GM21526 (cell line): ENCODE results near the gene MAP1S.

Experiments
- ATAC-seq: cut with Tn5 transposase; IDR thresholded peaks from one replicate; pipeline ENCODE4 v1.9.1; 2021; ENCODE audit warnings: moderate library complexity; ENCODE audit not compliant: unreplicated experiment, low FRiP score

MAP1S gene

DNA sequence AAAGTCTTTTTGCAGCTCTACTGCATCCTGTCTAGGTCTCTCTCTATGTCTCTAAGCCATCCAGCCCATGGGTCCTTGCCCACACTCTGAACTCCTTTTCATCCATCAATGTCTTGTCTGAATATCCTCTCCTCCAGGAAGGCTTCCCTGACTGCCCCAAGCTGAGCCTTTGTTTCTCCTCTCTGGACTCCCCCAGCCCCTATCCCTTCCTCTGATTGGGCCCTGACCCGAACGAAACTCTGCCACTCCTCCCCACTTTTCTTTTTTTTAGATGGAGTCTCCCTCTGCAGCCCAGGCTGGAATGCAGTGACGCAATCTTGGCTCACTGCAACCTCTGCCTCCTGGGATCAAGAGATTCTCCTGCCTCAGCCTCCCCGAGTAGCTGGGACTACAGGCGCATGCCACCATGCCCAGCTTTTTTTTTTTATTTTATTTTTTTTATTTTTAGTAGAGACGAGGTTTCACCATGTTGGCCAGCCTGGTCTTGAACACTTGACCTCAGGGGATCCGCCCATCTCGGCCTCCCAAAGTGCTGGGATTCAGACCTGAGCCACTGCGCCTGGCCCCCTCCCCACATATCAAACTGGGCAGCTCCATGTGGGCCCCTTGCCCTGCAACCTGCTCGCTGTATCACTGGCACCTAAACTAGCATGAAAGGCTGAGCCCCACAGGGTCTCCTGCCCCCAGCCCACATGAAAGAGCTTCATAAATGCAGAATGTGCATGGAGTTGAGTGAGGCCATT is 30.3 kb upstream of the MAP1S start:
- no peak for ATAC-seq

DNA sequence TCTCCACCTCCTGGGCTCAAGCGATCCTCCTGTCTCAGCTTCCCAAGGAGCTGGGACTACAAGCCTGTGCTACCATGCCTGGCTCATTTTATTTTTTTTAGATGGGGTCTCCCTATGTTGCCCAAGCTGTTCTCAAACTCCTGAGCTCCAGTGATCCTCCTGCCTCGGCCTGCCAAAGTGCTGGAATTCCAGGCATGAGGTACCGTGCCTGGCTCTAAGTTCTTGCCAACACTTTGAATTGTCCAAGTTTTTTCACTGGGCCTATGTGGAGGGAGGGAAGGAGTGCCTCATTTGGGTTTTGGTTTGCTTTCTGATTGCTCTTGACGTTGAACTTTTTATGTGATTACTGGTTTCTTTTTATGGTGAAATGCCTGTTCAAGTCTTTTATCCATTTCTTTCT is 26.7 kb upstream of the MAP1S start:
- no peak for ATAC-seq

DNA sequence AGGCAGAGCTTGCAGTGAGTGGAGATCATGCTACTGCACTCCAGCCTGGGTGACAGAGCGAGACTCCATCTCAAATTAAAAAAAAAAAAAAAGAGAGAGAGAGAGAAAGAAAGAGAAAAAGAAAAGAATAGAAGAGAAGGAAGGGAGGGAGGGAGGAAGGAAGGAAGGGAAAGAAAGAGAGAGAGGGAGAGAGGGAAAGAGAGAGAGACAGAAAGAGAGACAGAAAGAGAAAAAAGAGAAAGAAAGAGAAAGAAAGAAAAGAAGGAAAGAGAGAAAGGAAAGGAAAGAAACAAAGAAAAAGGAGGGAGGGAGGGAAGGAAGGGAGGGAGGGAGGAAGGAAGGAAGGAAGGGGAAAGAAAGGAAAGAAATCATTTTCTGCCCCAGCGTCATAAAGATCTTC is 24.1 kb upstream of the MAP1S start:
- no peak for ATAC-seq

DNA sequence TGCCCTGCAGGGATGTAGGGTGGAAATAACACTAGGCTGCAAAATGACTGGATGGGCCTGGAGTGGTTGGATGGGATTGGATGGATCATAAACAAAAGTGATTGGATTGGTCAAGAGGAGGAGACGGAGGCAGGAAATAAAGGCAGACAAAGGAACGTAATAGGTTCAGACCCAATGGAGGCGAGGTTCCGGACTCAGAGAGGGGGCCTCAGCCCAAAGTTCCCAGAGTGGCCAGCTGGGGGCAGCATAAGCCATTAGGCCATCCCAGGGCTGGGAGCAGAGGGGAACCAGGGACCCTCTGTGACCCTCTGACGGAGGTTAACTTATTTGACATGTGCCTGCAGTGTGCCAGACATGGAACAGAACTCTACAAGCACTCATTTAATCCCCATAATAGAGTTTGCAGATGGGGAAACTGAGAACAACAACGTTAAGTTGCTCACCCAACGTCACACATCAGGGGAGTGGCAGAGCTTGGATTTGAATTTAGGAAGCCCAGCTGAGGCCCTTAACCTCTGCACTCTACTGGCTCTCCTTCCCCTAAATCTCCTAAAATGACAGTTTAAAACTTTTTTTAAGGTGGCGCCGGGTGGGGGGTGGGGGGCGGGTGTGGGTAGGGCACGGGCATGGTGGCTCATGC is 15.3 kb upstream of the MAP1S start:
- ATAC-seq, result no peak

DNA sequence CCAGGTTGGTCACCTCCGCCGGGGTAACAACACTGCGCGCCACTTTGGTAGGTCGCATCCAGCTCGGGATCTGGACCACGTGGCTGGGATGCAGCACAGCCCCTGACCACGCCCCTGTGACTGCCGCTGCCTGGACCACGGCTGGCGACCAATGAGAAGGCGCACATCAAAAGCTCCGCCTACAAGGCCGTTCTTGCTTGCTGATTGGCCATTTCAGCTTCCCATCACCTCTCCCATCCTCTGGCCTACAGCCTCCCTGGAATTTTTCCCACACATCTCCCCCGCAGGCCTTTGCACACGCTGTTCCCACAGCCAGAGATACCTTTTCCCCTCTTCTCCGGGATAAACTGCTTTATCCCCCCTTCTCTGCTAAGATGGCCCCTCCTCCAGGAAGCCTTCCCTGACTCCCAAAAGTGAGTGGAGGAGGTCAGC is 12.5 kb upstream of the MAP1S start:
- ATAC-seq, result no peak

DNA sequence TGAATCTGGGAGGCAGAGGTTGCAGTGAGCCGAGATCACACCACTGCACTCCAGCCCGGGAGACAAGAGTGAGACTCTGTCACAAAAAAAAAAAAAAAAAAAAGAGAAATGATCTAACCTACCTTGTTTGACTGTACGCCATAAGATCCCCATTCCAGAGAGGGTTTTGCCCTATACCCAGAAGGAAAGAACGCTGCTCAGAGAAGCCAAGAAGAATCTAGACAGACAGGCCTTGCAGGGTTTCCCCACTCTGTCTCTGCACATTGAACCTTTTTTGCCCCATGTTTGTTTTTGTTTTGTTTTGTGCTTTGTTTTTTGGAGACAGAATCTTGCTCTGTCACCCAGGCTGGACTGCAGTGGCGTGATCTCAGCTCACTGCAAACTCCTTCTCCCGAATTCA is 7.4 kb upstream of the MAP1S start:
- no peak for ATAC-seq

DNA sequence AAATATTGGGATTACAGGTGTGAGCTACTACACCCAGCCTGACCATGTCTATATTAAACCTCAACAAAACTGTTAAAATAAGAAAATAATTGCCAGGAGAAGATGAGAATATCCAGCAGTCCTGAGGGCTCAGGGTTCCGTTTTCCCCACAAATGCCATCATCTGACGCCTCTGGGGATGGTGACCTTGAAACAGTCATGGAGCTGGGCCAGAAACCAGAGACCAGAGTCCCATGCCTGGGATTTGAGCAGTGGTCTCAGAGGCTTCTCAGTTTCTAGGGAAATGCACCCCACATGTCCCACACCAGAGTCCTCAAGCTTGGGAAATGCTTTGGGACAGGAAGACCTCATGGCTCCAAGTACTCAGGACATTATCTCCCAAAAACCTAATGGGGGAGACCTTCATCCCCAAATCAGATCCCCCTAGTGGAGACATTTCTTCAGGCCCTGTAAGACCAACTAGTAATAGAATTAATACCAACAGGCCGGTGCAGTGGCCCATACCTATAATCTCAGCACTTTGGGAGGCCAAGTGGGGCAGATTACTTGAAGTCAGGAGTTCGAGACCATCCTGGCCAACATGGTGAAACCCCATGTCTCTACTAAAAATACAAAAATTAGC is 2.9 kb upstream of the MAP1S start:
- no peak for ATAC-seq

DNA sequence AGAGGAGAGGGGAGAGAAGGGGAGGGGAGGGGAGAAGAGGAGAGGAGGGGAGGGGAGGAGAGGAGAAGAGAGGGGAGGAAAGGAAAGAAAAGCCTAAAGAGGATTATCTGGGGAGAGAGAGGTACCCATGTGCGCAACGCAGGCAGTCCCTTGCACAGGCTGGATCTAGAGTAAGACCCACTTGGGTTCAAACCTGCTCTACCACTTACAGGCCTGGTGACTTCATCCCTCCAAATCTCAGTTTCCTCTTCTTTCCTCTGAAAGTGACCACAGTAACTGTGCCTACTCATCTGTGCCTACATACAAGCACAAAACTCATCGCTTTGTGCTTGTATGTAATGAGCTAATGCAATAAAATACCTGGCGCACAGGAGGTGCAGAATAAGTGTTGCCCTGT is 732 bp upstream of the MAP1S start:
- ATAC-seq, result no peak

DNA sequence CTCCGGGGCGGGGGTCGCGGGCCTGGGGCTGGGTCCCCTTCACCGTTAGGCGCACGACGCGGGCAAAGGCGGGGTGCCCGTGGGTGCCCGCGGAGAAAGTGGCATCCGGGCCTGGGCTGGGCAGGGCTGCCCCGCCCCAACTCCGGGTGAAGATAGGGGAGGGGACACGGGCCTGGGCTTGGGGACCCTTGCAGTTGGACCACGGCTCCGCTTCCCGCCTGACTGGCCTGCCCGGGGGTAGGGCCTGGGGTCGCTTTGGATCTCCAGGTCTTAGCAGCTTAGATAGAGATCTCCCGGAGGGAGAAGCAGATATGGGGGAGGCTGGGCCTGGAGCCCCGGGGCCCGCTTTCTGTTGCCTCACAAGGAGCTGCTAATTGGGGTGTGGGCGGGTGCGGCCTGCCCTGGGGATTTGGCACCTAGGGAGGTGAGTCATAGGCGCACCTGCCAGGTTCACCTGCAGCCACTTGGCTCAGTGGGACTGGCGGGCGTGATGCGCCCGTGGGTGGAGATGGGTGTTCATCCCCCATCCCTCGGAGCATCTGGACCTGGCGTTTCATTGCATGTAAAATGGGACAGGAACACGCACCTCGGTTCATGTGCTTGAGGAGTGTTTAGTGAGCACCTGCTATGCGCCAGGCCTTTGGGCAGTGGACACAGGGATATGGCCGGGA is 585 bp downstream of the MAP1S start:
- peak; percentile 14 for ATAC-seq

DNA sequence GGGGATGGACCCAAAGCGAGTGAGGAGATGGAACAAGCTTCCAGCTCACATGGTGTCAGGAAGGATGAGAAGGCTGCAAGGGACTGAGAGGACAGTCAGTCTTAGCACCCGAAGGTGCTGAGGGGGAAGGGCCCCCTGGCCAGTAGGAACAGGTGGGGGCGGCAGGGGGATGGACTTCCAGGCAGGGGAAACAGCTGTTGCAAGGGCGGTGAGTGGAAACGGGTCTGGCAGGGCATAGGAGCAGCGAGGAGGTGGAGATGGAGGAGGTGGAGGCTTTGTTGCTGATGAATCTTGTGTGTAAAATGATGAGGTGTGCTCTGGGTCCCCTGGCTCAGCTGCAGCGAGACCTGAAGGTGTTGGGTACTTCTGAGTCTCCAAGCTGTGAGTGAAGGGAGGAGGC is 1.2 kb downstream of the MAP1S start:
- ATAC-seq, result no peak

DNA sequence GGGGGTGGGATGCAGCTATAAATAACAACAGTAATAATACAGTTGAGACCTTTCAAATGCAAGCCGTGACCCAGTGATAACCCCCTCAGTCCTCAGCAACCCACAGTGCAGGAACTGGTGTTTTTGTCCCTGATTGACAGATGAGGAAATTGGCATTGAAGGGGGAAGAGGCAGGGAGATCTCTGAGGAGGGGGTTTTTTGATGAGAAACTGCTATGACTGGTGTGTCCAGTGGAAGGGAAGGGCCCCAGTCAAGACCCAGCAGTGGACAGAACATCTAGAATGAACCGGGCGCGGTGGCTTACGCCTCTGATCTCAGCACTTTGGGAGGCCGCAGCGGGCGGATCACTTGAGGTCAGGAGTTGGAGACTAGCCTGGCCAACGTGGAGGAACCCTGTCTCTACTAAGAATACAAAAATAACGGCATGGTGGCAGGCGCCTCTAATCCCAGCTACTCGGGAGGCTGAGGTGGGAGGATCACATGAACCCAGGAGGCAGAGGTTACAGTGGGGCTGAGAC is 1.9 kb downstream of the MAP1S start:
- no peak for ATAC-seq

DNA sequence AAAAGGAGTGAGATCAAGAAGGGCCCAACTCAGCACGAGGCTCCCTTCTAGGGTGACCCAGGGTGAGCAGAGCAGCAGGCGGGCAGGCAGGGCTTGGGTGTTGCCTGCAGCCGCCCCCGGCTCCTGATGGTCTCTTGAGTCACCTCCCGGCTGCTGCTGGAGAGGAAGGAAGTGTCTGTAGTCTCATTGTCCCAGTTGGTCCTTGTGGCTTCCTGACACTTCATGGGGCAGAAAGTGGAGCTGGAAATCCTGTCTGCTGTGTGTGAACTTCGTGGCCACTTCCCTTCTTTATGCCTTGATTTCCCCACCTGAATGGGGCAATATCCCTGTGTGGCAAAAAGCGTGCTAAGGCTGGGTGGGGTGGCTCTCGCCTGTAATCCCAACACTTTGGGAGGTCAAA is 2.5 kb downstream of the MAP1S start:
- ATAC-seq, result no peak

DNA sequence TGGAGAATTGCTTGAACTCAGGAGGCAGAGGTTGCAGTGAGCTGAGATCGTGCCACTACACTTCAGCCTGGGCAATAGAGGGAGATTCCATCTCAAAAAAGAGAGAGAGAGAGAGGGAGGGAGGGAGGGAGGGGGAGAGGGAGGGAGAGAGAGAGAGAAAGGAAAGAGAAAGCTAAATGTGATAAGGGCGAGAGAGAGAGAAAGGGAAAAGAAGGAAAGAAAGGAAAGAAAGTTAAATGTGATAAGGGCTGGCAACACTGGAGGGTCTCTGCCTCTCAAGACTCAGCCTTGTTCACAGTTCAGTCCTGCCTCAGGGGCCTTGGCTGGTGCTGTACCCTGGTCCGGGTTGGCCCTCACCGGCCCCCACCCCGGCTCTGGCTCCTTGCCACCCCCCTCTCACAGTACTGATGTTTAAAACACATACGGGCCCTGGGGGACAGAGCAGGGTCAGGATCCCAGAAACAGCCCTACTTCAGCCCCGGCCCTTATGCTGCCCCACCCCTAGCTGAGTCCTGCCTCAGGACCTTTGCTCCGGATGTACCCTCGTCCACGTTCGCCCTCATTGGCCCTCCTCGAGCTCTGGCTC is 3.5 kb downstream of the MAP1S start:
- no peak for ATAC-seq

DNA sequence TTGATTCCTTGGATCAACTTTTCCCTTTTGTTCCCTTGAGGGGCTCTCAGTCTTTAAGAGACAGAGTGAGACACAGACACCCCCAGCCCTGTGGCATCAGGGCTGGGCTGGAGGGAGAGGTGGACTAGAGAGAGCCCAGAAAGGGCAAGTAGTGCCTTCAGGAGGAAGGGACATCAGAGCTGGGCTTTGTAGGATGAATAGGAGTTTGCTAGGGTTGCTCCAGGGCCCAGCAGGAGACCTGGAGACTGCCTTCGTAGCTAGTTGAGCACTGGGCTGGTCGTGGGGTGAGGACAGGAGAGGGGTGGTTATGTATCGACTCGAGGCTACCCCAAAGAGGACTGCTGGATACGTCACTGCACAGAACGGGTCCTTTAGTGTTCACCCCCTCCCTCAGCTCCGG is 5.4 kb downstream of the MAP1S start:
- no peak for ATAC-seq

DNA sequence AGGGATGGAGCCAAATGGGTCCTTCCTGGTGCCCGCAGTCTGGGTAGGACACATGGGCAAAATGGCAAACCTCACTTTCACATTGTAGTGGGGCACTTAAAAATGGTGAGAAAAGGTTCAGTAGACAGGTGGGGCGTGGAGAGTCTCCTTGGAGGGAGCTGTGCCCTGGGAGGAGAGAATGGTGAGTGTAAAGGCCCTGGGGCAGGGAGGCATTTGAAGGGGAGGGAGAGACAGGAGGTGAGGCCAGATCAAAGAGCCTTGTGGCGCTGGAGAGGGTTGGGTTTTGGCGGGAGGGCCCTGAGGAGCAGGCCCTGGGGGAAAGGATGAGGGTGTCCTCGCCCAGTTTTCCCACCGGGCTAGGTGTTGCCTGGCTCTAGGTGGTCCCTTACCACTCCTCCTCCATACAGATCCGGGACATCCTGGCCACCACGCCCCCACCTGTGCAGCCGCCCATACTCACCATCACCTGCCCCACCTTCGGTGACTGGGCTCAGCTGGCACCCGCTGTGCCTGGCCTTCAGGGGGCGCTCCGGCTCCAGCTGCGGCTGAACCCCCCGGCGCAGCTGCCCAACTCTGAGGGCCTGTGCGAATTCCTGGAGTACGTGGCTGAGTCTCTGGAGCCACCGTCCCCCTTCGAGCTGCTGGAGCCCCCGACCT is 6.3 kb downstream of the MAP1S start:
- ATAC-seq, result no peak

DNA sequence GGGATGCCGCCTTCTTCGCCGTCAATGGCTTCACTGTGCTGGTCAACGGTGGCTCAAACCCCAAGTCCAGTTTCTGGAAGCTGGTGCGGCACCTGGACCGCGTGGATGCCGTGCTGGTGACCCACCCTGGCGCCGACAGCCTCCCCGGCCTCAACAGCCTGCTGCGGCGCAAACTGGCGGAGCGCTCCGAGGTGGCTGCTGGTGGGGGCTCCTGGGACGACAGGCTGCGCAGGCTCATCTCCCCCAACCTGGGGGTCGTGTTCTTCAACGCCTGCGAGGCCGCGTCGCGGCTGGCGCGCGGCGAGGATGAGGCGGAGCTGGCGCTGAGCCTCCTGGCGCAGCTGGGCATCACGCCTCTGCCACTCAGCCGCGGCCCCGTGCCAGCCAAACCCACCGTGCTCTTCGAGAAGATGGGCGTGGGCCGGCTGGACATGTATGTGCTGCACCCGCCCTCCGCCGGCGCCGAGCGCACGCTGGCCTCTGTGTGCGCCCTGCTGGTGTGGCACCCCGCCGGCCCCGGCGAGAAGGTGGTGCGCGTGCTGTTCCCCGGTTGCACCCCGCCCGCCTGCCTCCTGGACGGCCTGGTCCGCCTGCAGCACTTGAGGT is 7.0 kb downstream of the MAP1S start:
- ATAC-seq, result no peak

DNA sequence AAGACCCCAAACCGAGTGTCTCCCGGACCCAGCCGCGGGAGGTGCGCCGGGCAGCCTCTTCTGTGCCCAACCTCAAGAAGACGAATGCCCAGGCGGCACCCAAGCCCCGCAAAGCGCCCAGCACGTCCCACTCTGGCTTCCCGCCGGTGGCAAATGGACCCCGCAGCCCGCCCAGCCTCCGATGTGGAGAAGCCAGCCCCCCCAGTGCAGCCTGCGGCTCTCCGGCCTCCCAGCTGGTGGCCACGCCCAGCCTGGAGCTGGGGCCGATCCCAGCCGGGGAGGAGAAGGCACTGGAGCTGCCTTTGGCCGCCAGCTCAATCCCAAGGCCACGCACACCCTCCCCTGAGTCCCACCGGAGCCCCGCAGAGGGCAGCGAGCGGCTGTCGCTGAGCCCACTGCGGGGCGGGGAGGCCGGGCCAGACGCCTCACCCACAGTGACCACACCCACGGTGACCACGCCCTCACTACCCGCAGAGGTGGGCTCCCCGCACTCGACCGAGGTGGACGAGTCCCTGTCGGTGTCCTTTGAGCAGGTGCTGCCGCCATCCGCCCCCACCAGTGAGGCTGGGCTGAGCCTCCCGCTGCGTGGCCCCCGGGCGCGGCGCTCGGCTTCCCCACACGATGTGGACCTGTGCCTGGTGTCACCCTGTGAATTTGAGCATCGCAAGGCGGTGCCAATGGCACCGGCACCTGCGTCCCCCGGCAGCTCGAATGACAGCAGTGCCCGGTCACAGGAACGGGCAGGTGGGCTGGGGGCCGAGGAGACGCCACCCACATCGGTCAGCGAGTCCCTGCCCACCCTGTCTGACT is 7.9 kb downstream of the MAP1S start:
- no peak for ATAC-seq

DNA sequence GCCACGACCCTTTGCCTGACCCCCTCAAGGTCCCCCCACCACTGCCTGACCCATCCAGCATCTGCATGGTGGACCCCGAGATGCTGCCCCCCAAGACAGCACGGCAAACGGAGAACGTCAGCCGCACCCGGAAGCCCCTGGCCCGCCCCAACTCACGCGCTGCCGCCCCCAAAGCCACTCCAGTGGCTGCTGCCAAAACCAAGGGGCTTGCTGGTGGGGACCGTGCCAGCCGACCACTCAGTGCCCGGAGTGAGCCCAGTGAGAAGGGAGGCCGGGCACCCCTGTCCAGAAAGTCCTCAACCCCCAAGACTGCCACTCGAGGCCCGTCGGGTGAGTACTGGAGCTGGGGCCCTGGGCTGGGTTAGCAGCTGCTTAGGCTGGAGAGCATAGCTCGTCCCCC is 8.6 kb downstream of the MAP1S start:
- ATAC-seq, result no peak

DNA sequence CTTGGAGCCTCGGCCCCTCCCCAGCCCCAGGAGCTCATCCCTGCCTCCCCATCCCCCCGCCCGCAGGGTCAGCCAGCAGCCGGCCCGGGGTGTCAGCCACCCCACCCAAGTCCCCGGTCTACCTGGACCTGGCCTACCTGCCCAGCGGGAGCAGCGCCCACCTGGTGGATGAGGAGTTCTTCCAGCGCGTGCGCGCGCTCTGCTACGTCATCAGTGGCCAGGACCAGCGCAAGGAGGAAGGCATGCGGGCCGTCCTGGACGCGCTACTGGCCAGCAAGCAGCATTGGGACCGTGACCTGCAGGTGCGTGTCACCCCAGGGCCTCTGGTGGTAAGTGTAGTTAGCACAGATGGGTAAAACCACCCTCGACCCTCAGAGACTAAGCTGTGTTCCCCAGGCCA is 13.8 kb downstream of the MAP1S start:
- ATAC-seq, result no peak
